Measurements from ENCODE around the gene EIF2B5.

DNA sequence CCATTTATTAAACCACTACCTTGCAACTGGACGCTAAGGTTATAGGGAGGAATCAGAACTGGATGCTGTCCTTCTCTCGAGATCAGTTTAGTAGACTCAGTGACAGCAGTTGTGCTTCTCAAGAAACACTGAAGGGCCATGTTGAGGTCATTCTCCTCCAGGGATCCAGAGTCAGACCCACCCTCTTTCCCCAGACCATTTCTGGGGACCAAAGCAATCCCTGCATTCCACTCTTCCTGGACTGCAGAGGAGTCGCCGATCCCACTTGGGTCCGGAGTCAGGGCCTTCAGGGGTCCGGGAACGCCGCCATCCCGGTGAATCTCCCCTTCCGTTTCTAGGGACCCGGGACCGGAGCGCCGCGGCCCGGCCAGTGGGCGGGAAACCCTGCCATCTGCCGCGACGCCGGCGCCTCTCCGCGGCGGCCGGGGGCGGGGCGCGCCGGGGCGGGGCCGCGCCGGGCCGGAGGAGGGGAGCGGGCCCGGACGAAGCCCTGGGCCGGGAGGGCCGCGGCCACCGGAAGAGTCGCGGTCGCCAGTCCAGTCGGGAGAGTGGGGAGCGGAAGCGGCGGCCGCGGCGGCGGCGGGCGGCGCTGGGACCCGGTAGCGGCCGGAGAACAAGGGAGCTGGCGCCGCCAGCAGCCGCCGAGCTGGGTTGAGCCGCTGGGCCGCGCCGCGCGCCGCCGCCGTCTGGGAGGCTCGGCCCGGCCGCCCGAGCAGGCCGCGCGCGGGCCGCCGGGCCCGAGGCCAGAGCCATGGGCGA lies 19.9 kb downstream of the EIF2B5 start, which contains the start of gene DVL3:
- TF ChIP-seq, protein P1, sequence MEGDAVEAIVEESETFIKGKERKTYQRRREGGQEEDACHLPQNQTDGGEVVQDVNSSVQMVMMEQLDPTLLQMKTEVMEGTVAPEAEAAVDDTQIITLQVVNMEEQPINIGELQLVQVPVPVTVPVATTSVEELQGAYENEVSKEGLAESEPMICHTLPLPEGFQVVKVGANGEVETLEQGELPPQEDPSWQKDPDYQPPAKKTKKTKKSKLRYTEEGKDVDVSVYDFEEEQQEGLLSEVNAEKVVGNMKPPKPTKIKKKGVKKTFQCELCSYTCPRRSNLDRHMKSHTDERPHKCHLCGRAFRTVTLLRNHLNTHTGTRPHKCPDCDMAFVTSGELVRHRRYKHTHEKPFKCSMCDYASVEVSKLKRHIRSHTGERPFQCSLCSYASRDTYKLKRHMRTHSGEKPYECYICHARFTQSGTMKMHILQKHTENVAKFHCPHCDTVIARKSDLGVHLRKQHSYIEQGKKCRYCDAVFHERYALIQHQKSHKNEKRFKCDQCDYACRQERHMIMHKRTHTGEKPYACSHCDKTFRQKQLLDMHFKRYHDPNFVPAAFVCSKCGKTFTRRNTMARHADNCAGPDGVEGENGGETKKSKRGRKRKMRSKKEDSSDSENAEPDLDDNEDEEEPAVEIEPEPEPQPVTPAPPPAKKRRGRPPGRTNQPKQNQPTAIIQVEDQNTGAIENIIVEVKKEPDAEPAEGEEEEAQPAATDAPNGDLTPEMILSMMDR (IDR thresholded peaks at IDR 0.05; ENCODE audit: low read length), result no peak
- no peak for TF ChIP-seq EZH2 (IDR thresholded peaks at IDR 0.05; ENCODE audit: borderline replicate concordance, low read length)
